SK-N-SH (cell line): ENCODE data around the gene BCAS3. TPM values are rescaled to one million over a fixed set of nuclear protein-coding genes. Genes with fewer than 3 reads are reported as not detected.

Source experiments
- CTCF ChIA-PET: fragments of 300-600, 350-600 bp; formaldehyde crosslinking; extraction: SDS; loops from one replicate; lab custom pipeline; 2021; lab: Yijun Ruan, JAX
- POLR2A ChIA-PET: fragments of 350-600 bp; sonication (Branson Sonifier 250); formaldehyde crosslinking; extraction: SDS; loops from one replicate; lab custom pipeline; 2020; ENCODE audit warnings: antibody characterized with exemption, inconsistent platforms; lab: Yijun Ruan, JAX
- DNase-seq: peaks from one replicate; pipeline ENCODE4 v3.0.0; 2012
- H2AFZ ChIP-seq: fragments of 200-600 bp; sonication (generic); 2 replicates; pipeline ENCODE4 v1.8.1; 2016; ENCODE audit warnings: antibody characterized with exemption, mild to moderate bottlenecking, low read depth
- H3F3A ChIP-seq: fragments of 200-600 bp; sonication (generic); replicated peaks from 2 replicates; pipeline ENCODE3; 2016; ENCODE audit warnings: antibody characterized with exemption, mild to moderate bottlenecking; ENCODE audit not compliant: insufficient read depth
- H3K27ac ChIP-seq, 2 experiments: fragments of 200-500 bp in 1 of 2; fragments of 200-600 bp in 1 of 2; sonication (Bioruptor generic) in 1 of 2; sonication (generic), shearing (Covaris generic) in 1 of 2; 2 replicates each; pipeline versions ENCODE4 v1.5.1 to v1.6.1; 2014 to 2016; ENCODE audit warnings: low read depth in 2 of 2, inconsistent platforms in 1 of 2, low read length in 1 of 2, mild to moderate bottlenecking in 1 of 2, mixed read lengths in 1 of 2
- H3K27me3 ChIP-seq: fragments of 200-600 bp; sonication (generic), shearing (Covaris generic); 2 replicates; pipeline ENCODE4 v1.6.1; 2016; ENCODE audit warnings: mixed run types; ENCODE audit not compliant: insufficient read depth
- H3K36me3 ChIP-seq, 2 experiments: fragments of 200-500 bp in 1 of 2; fragments of 200-600 bp in 1 of 2; sonication (Bioruptor generic) in 1 of 2; sonication (generic) in 1 of 2; replicated peaks in 1 of 2; 2 replicates each; pipeline versions ENCODE3 to v1.5.1; 2014 to 2016; ENCODE audit warnings: low read length in 1 of 2, mild to moderate bottlenecking in 1 of 2; ENCODE audit not compliant: insufficient read depth in 2 of 2, control insufficient read depth in 1 of 2
- H3K4me1 ChIP-seq, 2 experiments: fragments of 200-500 bp in 1 of 2; fragments of 200-600 bp in 1 of 2; sonication (Bioruptor generic) in 1 of 2; sonication (generic), shearing (Covaris generic) in 1 of 2; 2 replicates each; pipeline versions ENCODE4 v1.5.1 to v1.6.1; 2014 to 2016; ENCODE audit warnings: low read depth in 1 of 2, low read length in 1 of 2, mixed run types in 1 of 2; ENCODE audit not compliant: insufficient read depth in 2 of 2, control insufficient read depth in 1 of 2
- H3K4me2 ChIP-seq: fragments of 200-600 bp; sonication (generic), shearing (Covaris generic); 2 replicates; pipeline ENCODE4 v1.6.1; 2017; ENCODE audit warnings: mixed run types
- H3K4me3 ChIP-seq, 2 experiments: fragments of 200-500 bp in 1 of 2; fragments of 200-600 bp in 1 of 2; sonication (Bioruptor generic) in 1 of 2; sonication (generic), shearing (Covaris generic) in 1 of 2; 2 replicates each; pipeline versions ENCODE4 v1.5.1 to v1.8.1; 2014 to 2016; ENCODE audit warnings: low read depth in 2 of 2, inconsistent platforms in 1 of 2, low read length in 1 of 2, mild to moderate bottlenecking in 1 of 2, mixed read lengths in 1 of 2, moderate library complexity in 1 of 2
- H3K79me2 ChIP-seq: fragments of 200-600 bp; sonication (generic); 2 replicates; pipeline ENCODE4 v1.8.1; 2017; ENCODE audit warnings: mild to moderate bottlenecking; ENCODE audit not compliant: insufficient read depth
- H3K9ac ChIP-seq: fragments of 200-600 bp; sonication (generic); 2 replicates; pipeline ENCODE4 v1.6.1; 2017; ENCODE audit warnings: mixed run types
- H3K9me2 ChIP-seq: fragments of 200-600 bp; sonication (generic); 2 replicates; pipeline ENCODE4 v1.6.1; 2017; ENCODE audit warnings: mixed run types
- H3K9me3 ChIP-seq: fragments of 200-600 bp; sonication (generic); 2 replicates; pipeline ENCODE4 v1.6.1; 2017; ENCODE audit warnings: mixed run types, mild to moderate bottlenecking, moderate library complexity
- H4K20me1 ChIP-seq: fragments of 200-600 bp; sonication (generic); 2 replicates; pipeline ENCODE4 v1.6.1; 2017; ENCODE audit warnings: mild to moderate bottlenecking, mixed run types; ENCODE audit not compliant: insufficient read depth
- CHD2 ChIP-seq: fragments of 150-350 bp; IDR thresholded peaks from 2 replicates; pipeline ENCODE4 v1.6.1; 2018; ENCODE audit warnings: low read length; ENCODE audit not compliant: partially characterized antibody
- ELF1 ChIP-seq: IDR thresholded peaks from 2 replicates; pipeline ENCODE4 v1.4.0; 2012
- FOXJ3 ChIP-seq: sonication (generic); formaldehyde crosslinking; IDR thresholded peaks from 2 replicates; pipeline ENCODE4 v1.5.1; 2020; ENCODE audit warnings: mild to moderate bottlenecking, missing genetic modification reagents
- FOXM1 ChIP-seq: IDR thresholded peaks from 2 replicates; pipeline ENCODE4 v1.4.0; 2012; ENCODE audit warnings: low read depth, mild to moderate bottlenecking
- GATA2 ChIP-seq: sonication (generic); formaldehyde crosslinking; IDR thresholded peaks from 2 replicates; pipeline ENCODE4 v1.5.0; 2020; ENCODE audit warnings: mild to moderate bottlenecking, missing genetic modification reagents
- JUND ChIP-seq: IDR thresholded peaks from 2 replicates; pipeline ENCODE4 v1.4.0; 2012
- MEF2A ChIP-seq: IDR thresholded peaks from 2 replicates; pipeline ENCODE4 v1.4.0; 2012; ENCODE audit warnings: low read depth, borderline replicate concordance
- RAD21 ChIP-seq: IDR thresholded peaks from 2 replicates; pipeline ENCODE4 v1.6.1; 2012; ENCODE audit warnings: mild to moderate bottlenecking, low read length
- RCOR1 ChIP-seq: fragments of 150-350 bp; IDR thresholded peaks from 2 replicates; pipeline ENCODE4 v1.6.1; 2017; ENCODE audit warnings: antibody characterized with exemption, low read length
- RFX5 ChIP-seq: IDR thresholded peaks from 2 replicates; pipeline ENCODE4 v1.6.1; 2012; ENCODE audit warnings: mild to moderate bottlenecking, improper control_type of control experiment, low read length
- TAF1 ChIP-seq: IDR thresholded peaks from 2 replicates; pipeline ENCODE4 v1.6.1; 2012; ENCODE audit warnings: low read depth, mild to moderate bottlenecking, low read length, moderate library complexity, borderline replicate concordance
- TCF12 ChIP-seq: IDR thresholded peaks from 2 replicates; pipeline ENCODE4 v1.4.0; 2012
- TEAD4 ChIP-seq: IDR thresholded peaks from 2 replicates; pipeline ENCODE4 v1.4.0; 2012; ENCODE audit warnings: mild to moderate bottlenecking, borderline replicate concordance; ENCODE audit not compliant: insufficient read depth
- WGBS: methylation state at CpG from one replicate; pipeline ENCODE4 v1.1.6; 2017; ENCODE audit warnings: low lambda C conversion rate; 5-methylcytosine and 5-hydroxymethylcytosine counted together
- polyA plus RNA-seq, 3 experiments: library from polyadenylated mRNA; depleted of rRNA; stranded (reverse); fragments of >200 nt; gene quantifications; 2 replicates each; pipeline ENCODE4 v1.2.3, GENCODE V29; 2012
- TF ChIP-seq, protein P1 (sequence below): IDR thresholded peaks from 2 replicates; pipeline ENCODE4 v1.6.1; 2012; ENCODE audit warnings: mild to moderate bottlenecking, low read depth, low read length, moderate library complexity
- TF ChIP-seq, protein P2 (sequence below): IDR thresholded peaks from 2 replicates; pipeline ENCODE4 v1.4.0; 2012; ENCODE audit warnings: low read depth
- TF ChIP-seq, protein P3 (sequence below): fragments of 150-350 bp; IDR thresholded peaks from 2 replicates; pipeline ENCODE4 v1.6.1; 2017; ENCODE audit warnings: antibody characterized with exemption, low read length, low read depth, borderline replicate concordance
- TF ChIP-seq, protein P4 (sequence below): IDR thresholded peaks from 2 replicates; pipeline ENCODE4 v1.4.0; 2012; ENCODE audit warnings: low read depth, borderline replicate concordance
- TF ChIP-seq, protein P5 (sequence below): IDR thresholded peaks from 2 replicates; pipeline ENCODE4 v1.4.0; 2012; ENCODE audit warnings: low read depth, borderline replicate concordance
- TF ChIP-seq, protein P6 (sequence below): fragments of 150-350 bp; IDR thresholded peaks from 2 replicates; pipeline ENCODE4 v1.6.1; 2016; ENCODE audit warnings: mild to moderate bottlenecking, low read depth, low read length

Gene BCAS3
- polyA plus RNA-seq, 1 of the 3 experiments (the other 2 are of a cell fraction) = 5.9 TPM

DNA sequence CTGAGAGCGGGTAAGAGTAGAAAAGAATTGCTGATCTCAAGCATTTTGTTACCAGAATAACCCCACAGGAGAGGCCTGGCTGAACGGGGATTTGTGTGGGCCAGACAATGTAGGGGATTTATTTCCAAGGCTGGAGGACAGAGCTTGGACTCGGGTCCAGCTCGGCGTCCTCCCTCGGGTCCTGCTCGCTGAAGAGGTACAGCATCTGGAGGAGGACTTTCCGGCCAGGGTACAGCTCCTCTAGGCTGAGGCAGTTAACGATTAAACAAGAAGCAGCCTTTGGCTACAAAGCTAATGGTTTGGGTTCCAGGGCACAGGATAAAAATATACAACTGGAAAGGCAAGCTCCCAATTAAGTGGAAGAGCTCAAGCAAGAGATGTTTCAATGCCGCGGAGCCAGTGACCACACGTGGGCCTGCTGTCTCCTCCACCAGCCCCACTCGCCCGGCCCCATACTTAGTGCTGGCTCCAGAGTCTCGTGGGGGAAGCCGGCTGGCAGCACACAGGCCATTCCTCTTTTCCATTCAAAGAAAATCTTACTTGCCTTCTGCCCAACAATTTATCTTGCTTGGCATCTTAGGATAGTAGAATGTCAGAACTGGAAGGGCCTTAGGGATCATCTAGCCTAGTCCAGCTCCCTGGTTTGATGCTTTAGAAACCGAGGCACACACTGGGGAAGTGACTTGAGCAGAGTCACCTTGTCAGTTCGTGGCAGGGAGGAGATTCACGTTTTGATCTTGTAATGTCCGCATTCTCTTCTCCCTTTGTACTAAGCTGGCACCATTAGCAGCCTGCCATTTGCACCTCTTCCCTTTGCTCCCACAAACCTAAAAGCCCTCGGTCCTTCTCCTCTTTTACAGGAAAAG, 636.0 kb downstream of the BCAS3 start (continued):
- TF ChIP-seq, protein P1, sequence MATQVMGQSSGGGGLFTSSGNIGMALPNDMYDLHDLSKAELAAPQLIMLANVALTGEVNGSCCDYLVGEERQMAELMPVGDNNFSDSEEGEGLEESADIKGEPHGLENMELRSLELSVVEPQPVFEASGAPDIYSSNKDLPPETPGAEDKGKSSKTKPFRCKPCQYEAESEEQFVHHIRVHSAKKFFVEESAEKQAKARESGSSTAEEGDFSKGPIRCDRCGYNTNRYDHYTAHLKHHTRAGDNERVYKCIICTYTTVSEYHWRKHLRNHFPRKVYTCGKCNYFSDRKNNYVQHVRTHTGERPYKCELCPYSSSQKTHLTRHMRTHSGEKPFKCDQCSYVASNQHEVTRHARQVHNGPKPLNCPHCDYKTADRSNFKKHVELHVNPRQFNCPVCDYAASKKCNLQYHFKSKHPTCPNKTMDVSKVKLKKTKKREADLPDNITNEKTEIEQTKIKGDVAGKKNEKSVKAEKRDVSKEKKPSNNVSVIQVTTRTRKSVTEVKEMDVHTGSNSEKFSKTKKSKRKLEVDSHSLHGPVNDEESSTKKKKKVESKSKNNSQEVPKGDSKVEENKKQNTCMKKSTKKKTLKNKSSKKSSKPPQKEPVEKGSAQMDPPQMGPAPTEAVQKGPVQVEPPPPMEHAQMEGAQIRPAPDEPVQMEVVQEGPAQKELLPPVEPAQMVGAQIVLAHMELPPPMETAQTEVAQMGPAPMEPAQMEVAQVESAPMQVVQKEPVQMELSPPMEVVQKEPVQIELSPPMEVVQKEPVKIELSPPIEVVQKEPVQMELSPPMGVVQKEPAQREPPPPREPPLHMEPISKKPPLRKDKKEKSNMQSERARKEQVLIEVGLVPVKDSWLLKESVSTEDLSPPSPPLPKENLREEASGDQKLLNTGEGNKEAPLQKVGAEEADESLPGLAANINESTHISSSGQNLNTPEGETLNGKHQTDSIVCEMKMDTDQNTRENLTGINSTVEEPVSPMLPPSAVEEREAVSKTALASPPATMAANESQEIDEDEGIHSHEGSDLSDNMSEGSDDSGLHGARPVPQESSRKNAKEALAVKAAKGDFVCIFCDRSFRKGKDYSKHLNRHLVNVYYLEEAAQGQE = no peak
- TF ChIP-seq ELF1 = no peak
- TF ChIP-seq JUND = no peak

DNA sequence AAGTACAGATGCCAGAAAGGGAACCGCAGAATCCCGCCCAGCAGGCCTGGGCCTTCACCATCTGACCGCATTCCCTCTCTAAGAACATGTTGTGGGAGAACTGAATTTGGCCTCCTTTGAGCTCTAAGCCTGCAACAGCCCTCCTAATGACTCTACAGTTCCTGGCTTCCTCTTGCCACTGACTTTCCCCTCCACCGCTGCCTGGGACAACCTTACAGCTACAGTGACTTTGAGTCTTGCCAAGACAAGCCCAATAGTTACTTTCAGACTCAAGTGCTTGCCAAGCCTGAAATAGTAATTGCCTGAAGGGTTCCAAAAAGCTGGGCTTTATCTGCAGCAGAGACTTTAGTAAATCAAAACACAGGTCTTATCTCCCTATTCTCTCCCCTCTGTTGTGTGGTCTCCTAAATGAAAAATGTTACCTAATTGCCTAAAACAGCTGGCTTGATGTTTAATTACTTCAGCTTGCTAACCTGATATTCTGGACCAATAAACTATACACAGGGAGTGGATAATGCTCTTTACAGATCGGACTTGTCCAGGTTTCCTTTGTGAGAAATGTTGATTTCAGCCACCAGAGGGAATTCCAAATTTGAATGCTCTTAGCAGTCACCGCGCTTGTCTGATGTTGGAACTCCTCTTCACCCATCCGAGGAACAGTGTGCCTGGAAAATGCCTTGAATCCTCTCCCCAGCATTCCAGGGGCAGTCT, 636.9 kb downstream of the BCAS3 start:
- no peaks in the 10 kb centered on the region for H3K27me3 ChIP-seq
- no peak overlapping the region for H3K4me3 ChIP-seq
- H3K4me1 ChIP-seq = peaks cover 27 to 37% of the 10 kb centered on the region in 2 experiments
- no peaks in the 10 kb centered on the region for H4K20me1 ChIP-seq
- H2AFZ ChIP-seq = peak overlapping the region; percentile 52; the same call in 1 of the 2 replicates
- H3K9ac ChIP-seq = no peak overlapping the region
- H3K9me2 ChIP-seq = no peaks in the 10 kb centered on the region
- WGBS = 78% methylated on average over 8 of the region's 8 CpGs
- ChIA-PET POLR2A (interaction anchor here (1.0 to 1.7 kb wide), 5 partner anchors 14 to 170 kb away, joined by 3 to 7 read pairs (median 5); partner anchors contain the start of gene TBX2), CTCF (interaction anchor here (0.9 to 3.3 kb wide), 21 partner anchors 9 to 313 kb away, joined by 3 to 17 read pairs (median 5); partner anchors contain the start of gene TBX2)
- H3K9me3 ChIP-seq = no peaks in the 10 kb centered on the region
- no peaks in the 10 kb centered on the region for H3K36me3 ChIP-seq
- H3K27ac ChIP-seq = peak overlapping the region; percentile 60 to 74
- peaks cover 19% of the 10 kb centered on the region for H3F3A ChIP-seq
- no peak overlapping the region for H3K4me2 ChIP-seq
- peak; percentile 69 for DNase-seq
- no peaks in the 10 kb centered on the region for H3K79me2 ChIP-seq
- TF ChIP-seq TAF1 (no peak), RFX5 (no peak), FOXM1 (no peak), ELF1 (no peak), MEF2A (no peak), FOXJ3 (no peak; the same call in 1 of the 2 replicates), TCF12 (peak; percentile 39; the same call in 1 of the 2 replicates), TEAD4 (0 out of 2 replicates have a peak, but pooled peaks have one; percentile 14), RCOR1 (peak; percentile 78), GATA2 (CRISPR knock-in tag) (peak; percentile 90), CHD2 (no peak), RAD21 (peak; percentile 53), JUND (no peak)
- TF ChIP-seq, protein P2, sequence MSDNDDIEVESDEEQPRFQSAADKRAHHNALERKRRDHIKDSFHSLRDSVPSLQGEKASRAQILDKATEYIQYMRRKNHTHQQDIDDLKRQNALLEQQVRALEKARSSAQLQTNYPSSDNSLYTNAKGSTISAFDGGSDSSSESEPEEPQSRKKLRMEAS = no peak
- TF ChIP-seq, protein P3, sequence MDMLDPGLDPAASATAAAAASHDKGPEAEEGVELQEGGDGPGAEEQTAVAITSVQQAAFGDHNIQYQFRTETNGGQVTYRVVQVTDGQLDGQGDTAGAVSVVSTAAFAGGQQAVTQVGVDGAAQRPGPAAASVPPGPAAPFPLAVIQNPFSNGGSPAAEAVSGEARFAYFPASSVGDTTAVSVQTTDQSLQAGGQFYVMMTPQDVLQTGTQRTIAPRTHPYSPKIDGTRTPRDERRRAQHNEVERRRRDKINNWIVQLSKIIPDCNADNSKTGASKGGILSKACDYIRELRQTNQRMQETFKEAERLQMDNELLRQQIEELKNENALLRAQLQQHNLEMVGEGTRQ = no peak
- TF ChIP-seq, protein P4, sequence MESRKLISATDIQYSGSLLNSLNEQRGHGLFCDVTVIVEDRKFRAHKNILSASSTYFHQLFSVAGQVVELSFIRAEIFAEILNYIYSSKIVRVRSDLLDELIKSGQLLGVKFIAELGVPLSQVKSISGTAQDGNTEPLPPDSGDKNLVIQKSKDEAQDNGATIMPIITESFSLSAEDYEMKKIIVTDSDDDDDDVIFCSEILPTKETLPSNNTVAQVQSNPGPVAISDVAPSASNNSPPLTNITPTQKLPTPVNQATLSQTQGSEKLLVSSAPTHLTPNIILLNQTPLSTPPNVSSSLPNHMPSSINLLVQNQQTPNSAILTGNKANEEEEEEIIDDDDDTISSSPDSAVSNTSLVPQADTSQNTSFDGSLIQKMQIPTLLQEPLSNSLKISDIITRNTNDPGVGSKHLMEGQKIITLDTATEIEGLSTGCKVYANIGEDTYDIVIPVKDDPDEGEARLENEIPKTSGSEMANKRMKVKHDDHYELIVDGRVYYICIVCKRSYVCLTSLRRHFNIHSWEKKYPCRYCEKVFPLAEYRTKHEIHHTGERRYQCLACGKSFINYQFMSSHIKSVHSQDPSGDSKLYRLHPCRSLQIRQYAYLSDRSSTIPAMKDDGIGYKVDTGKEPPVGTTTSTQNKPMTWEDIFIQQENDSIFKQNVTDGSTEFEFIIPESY = no peak
- TF ChIP-seq, protein P5, sequence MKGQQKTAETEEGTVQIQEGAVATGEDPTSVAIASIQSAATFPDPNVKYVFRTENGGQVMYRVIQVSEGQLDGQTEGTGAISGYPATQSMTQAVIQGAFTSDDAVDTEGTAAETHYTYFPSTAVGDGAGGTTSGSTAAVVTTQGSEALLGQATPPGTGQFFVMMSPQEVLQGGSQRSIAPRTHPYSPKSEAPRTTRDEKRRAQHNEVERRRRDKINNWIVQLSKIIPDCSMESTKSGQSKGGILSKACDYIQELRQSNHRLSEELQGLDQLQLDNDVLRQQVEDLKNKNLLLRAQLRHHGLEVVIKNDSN = no peak
- TF ChIP-seq, protein P6, sequence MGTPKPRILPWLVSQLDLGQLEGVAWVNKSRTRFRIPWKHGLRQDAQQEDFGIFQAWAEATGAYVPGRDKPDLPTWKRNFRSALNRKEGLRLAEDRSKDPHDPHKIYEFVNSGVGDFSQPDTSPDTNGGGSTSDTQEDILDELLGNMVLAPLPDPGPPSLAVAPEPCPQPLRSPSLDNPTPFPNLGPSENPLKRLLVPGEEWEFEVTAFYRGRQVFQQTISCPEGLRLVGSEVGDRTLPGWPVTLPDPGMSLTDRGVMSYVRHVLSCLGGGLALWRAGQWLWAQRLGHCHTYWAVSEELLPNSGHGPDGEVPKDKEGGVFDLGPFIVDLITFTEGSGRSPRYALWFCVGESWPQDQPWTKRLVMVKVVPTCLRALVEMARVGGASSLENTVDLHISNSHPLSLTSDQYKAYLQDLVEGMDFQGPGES = no peak
